Tongue (tissue), 2 donors: Measurements from ENCODE around the gene ATP1A1. TPM values are rescaled to one million over a fixed set of nuclear protein-coding genes. Genes with fewer than 3 reads are reported as not detected.
A peak's percentile ranks its signal among the peaks of the same experiment; 100 is the strongest.

Experiments
- DNase-seq: peaks from one replicate; pipeline ENCODE4 v3.0.0-alpha.2; 2015
- total RNA-seq: library from RNA; depleted of rRNA; stranded (reverse); fragments of >200 nt; gene quantifications from one replicate; pipeline ENCODE4 v1.2.3, GENCODE V29; 2014

ATP1A1 gene
- total RNA-seq, 1 donor from 2014 or later = 177 TPM

DNA sequence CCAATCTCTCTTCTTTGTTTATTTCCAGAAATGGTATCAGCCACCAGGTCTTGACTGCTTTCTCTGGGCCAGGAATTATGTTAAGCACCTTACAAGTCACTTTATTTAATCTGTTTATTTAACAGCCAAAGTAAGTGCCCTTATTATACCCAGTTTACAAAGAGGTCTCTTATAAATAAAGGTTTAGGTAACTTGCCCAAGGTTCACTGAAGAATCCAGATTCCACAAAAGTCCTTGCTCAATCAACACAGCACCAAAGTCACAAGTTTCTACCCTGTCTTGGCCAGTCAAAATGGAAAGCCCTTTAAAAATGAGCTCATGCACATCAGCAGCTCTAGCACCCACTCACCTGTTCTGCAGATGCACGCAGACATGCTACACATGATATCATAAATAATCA, 28.0 kb upstream of the ATP1A1 start:
- DNase-seq = no peak

- no peak for DNase-seq
Measured at GRCh38 chr1:116345843-116346242, 27.2 kb upstream of the ATP1A1 start.

DNA sequence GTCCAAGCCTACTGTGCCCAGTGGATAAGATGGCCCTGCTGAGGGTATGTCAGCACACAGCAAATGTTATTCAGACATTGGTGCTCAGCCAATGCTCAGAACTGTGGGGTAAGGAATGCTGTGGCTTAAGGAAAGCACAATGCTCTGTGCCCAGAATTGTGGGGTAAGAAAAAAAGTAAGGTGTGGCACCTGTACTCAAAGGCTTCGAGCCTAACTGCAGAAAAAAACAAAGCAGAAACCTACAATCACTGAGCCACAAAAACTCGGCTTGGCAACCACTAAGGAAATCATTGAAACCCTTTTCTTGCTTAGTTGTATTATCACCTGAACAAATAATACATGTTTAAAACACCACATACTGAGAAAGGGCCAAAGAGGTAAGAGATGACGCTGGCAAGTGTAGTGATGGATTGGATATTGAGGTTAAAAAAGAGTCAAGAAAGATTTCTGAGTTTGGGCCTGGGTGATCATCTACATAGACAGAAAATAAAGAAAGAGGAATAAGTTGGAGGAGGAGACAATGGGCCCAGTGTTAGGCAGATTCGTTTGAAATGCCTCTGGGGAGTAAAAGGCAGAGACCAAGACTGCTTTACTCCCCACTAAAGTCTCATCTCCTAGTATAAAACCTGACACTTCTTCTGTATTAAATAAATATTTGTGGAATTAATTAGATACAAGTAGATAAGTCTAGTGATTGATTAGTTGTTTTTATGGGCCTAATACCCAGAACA, 25.9 kb upstream of the ATP1A1 start:
- no peak for DNase-seq

GRCh38 chr1:116347696-116348095, 25.3 kb upstream of the ATP1A1 start:
- DNase-seq = peak; percentile 68

DNA sequence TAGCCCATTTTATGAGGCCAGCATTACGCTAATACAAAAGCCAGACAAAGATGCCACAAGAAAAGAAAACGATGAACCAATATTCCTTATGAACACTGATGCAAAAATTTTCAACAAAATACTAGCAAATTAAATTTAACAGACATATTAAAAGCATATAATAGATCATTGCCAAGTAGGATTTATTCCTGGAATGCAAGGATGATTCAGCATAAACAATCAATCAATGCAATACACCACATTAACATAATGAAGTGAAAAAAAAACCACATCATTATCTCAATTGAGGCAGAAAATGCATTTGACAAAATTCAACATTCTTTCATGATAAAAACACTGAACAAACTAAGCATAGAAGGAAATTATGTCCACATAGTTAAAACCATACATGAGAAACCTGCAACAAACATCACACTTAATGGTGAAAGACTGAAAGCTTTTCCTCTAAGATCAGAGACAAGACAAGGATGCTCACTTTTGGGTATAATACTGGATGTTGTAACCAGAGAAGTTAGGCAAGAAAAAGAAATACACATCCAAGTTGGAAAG, 22.9 kb upstream of the ATP1A1 start:
- no peak for DNase-seq

GRCh38 chr1:116351914-116352313, 21.1 kb upstream of the ATP1A1 start:
- no peak for DNase-seq

- DNase-seq = no peak
Measured at GRCh38 chr1:116352349-116352813, 20.7 kb upstream of the ATP1A1 start.

DNA sequence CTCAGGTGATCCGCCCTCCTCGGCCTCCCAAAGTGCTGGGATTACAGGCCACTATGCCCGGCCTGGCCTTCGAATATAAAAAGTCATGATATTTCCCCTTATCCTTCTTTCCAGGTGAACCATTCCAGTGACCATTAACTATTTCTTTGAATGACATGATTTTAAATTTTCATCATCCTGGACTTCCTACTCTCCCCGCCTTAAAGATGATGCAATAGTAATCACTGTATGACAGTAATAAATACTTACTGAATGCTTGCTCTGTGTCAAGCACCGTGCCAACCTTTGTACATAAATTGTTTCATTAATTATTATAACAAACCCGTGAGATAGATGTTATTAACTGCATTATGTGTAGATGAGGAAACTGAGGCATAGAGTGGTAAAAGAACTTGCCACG, 19.9 kb upstream of the ATP1A1 start:
- no peak for DNase-seq

DNA sequence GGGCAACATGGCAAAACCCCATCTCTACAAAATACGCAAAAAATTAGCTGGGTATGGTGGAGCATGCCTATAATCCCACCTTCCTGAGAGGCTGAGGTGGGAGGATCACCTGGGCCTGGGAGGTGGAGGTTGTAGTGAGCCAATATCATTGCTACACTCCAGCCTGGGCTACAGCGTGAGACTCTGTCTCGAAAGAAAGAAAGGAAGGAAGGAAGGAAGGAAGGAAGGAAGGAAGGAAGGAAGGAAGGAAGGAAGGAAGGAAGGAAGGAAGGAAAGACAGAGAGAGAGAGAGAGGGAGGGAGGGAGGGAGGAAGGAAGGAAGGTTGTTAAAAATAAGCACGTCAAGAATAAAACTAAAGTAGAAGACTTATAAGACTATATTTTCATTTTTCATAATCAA, 17.0 kb upstream of the ATP1A1 start:
- no peak for DNase-seq

- DNase-seq = no peak
Measured at GRCh38 chr1:116356673-116357072, 16.4 kb upstream of the ATP1A1 start.

GRCh38 chr1:116357487-116357886, 15.6 kb upstream of the ATP1A1 start:
- no peak for DNase-seq

GRCh38 chr1:116359060-116359830, 13.8 kb upstream of the ATP1A1 start:
- peak; percentile 42 for DNase-seq

DNA sequence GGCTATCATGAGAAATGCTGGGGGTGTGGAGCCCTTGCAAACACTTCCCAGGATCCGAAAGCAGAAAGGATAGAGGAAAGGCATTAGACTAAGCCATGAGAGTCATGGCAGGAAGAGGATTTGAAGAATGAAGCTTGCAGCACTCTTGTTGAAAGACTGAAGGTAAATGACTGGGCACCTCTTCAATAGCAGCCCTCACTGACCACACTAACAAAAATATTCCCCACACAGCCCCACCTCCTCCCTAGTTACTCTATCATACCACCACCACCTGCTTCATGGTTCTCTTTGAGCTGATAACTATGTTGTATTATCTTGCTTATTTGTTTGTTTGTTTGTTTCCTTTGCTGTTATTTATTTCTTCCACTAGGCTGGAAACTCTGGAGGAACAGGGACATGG, 13.2 kb upstream of the ATP1A1 start:
- DNase-seq = no peak

DNA sequence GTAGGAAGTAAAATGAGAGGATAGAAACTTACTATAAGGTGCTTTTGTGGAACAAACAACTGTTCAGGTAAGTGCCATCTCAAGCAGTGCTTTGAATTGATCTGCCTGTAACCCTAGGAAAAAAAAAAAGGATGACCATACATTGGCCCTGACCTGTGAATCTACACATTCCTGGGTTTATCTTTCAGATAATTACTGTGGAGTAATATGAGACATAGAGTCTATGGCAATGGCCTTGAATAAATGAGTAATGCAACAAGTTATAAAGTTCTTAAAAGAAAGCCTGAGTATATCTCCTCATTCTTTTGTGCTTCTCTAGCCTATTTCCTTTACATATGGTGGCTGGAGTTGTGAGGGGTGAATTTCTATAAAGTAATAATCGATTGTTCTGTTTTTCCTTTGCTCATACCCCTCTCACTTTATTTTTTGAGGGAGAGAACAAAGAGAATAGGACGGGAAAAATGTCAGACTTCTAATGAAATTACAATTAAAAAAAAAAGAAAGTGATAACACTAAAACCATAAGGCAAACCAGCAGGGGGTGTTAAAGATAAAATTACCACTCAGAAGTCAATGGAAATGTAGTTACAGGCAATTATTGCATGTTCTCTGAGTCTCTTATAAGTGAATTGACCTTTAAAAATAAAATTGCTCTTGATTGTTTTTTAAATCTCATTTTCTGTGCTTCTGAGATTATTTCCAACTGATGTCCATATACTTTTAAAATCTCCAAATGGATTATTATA, 12.4 kb upstream of the ATP1A1 start:
- DNase-seq = no peak

GRCh38 chr1:116361648-116362047, 11.4 kb upstream of the ATP1A1 start:
- no peak for DNase-seq

GRCh38 chr1:116362050-116362449, 11.0 kb upstream of the ATP1A1 start:
- DNase-seq = no peak

GRCh38 chr1:116365353-116365780, 7.7 kb upstream of the ATP1A1 start:
- DNase-seq = peak; percentile 80

- no peak for DNase-seq
Measured at GRCh38 chr1:116365857-116366256, 7.2 kb upstream of the ATP1A1 start.

DNA sequence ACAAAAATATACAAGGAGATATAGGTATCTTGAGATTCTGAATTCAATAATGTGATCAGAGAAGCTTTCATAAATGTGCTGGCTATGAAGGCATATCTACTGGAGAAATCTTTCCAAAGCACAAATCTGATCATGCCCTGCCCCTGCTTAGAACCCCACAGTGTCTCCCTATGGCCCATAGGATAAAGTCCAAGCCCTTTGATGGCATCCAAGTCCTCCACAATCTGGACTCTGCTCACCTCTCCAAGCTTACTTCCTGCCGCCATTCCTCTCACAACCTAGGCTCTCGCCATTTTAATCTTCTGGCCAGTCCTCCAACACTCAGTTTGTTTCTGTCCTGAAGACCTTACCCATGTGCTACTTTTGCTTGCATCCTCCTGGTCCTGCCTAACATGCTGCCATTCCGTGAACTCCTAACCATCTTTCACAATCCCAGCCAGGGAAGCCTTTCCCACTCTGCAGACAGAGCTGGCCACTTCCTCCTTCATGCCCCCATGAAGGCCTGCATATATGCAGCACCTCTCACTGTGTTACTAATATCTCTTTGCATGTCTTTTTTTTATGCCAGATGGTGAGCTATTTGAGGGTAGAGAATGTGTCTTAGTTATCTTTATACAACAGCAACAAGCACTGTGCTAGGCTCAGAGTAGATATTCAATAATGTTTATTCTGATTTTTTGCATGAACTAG, 5.6 kb upstream of the ATP1A1 start:
- DNase-seq = no peak

DNA sequence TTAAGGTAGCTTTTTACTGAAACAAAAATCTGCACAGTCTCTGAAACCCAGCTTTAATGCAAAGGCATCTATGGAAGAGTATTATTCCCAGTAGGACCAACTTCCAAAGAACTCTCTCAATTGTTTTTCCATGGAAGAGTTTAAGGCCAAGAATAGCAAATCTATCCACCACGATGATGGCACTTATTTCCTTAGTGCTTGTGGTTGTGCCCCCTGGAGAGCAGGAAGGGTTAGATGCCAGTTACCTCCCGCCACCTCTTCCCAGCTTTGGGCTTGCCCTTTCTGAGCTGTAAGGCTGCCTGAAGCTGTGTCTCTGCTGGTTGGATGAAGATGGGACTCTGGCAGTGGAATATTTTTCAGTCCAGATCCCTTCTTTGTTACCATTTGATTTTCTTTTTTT, 4.8 kb upstream of the ATP1A1 start:
- DNase-seq = no peak

DNA sequence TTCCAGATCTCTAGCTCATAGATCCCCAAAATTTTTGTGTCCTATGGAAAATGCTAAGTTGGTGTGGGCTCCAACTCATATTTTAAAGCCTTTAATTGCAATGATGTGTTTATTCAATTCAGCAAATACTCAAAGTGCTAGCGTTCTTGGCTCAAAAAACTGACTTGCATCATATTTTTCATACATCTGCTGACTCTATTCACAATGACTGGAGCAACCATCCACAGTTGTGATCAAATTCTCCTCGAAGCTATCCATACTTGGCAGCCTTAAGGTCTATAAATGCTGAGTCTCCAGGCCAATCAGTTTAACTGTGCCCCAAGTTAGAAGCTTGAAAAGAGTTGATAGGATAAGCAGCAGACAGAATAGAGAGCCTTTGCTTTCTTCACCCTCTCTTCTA, 2.9 kb upstream of the ATP1A1 start:
- peak; percentile 42 for DNase-seq

DNA sequence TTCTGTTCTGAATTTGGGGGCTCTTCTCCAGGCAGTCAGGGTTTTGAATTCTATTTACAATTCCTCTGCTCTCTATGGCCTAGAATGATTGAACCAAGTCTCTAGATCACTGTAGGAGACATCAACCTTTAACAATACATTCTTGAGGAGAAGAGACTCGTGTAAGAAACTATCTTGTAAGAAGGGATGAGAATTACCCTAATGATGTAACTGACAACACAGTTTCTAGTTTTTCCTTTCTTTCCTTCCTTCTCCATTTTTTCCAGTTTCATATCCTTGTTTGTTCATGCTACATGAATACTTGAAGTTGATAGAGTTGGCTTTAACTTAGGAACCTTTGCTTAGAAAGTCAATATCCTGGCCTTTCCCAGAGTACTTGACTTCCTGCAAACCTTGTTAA, 1.3 kb upstream of the ATP1A1 start:
- DNase-seq = no peak
